Fibroblast of upper back skin (primary cell): ENCODE measurements around the gene FMO4.
"Not testable (repeated sequence)": the region's sequence is repeated elsewhere in the genome, so short reads cannot be mapped to it uniquely, and the experiment has no call there.

Source experiments
- DNase-seq: peaks from one replicate; pipeline ENCODE4 v3.0.0-alpha.2; 2013

The FMO4 gene

DNA sequence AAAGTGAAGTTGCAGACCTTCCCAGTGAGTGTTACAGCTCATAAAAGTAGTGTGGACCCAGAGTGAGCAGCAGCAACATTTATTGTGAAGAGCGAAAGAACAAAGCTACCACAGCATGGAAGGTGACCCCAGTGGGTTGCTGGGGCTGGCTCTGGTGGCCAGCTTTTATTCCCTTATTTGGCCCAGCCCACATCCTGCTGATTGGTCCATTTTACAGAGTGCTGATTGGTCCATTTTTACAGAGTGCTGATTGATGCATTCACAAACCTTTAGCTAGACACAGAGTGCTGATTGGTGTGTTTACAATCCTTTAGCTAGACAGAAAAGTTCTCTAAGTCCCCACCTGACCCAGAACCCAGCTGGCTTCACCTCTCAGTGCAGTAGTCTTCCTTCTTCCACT is 76.8 kb downstream of the FMO4 start:
- not testable (repeated sequence) for DNase-seq
